Smooth muscle cell (in vitro differentiated cells): ENCODE data around the gene SMCO2. TPM values are rescaled to one million over a fixed set of nuclear protein-coding genes. Genes with fewer than 3 reads are reported as not detected.

ENCODE experiments used
- DNase-seq: peaks from one replicate; lab custom pipeline; 2025; ENCODE audit not compliant: unreplicated experiment; lab: John Stamatoyannopoulos, UW
- H2AFZ ChIP-seq: fragments of 200-600 bp; sonication (generic); 2 replicates; pipeline ENCODE4 v1.6.0; 2016; ENCODE audit warnings: antibody characterized with exemption, low read depth, mild to moderate bottlenecking
- H3F3A ChIP-seq: fragments of 200-600 bp; sonication (generic); 2 replicates; pipeline ENCODE4 v1.6.0; 2017; ENCODE audit warnings: antibody characterized with exemption, low read depth
- H3K27ac ChIP-seq: fragments of 200-600 bp; sonication (generic); 2 replicates; pipeline ENCODE4 v1.5.1; 2016; ENCODE audit warnings: low read depth, mild to moderate bottlenecking
- H3K27me3 ChIP-seq: fragments of 200-600 bp; sonication (generic); 2 replicates; pipeline ENCODE4 v1.6.1; 2016; ENCODE audit warnings: low read depth, mild to moderate bottlenecking
- H3K36me3 ChIP-seq: fragments of 200-600 bp; sonication (generic); 2 replicates; pipeline ENCODE4 v1.5.1; 2016; ENCODE audit warnings: low read depth
- H3K4me1 ChIP-seq: fragments of 200-600 bp; sonication (generic); 2 replicates; pipeline ENCODE4 v1.5.1; 2016; ENCODE audit warnings: low read depth
- H3K4me2 ChIP-seq: fragments of 200-600 bp; sonication (generic); 2 replicates; pipeline ENCODE4 v1.6.0; 2016; ENCODE audit warnings: mild to moderate bottlenecking
- H3K4me3 ChIP-seq: fragments of 200-600 bp; sonication (generic); 2 replicates; pipeline ENCODE4 v1.5.1; 2016; ENCODE audit warnings: mild to moderate bottlenecking
- H3K79me2 ChIP-seq: fragments of 200-600 bp; sonication (generic); 2 replicates; pipeline ENCODE4 v1.6.0; 2016; ENCODE audit warnings: low read depth, mild to moderate bottlenecking
- H3K9ac ChIP-seq: fragments of 200-600 bp; sonication (generic); 2 replicates; pipeline ENCODE4 v1.6.0; 2016; ENCODE audit warnings: low read depth
- H3K9me3 ChIP-seq: fragments of 200-600 bp; sonication (generic); replicated peaks from 2 replicates; pipeline ENCODE4 v1.5.1; 2016; ENCODE audit warnings: low read depth
- H4K20me1 ChIP-seq: fragments of 200-600 bp; sonication (generic); 2 replicates; pipeline ENCODE4 v1.6.0; 2016; ENCODE audit warnings: low read depth
- CTCF ChIP-seq: fragments of 200-600 bp; sonication (generic); IDR thresholded peaks from 2 replicates; pipeline ENCODE4 v1.5.1; 2017; ENCODE audit warnings: borderline replicate concordance, mild to moderate bottlenecking, antibody characterized with exemption; ENCODE audit not compliant: insufficient read depth, poor library complexity, severe bottlenecking
- WGBS: methylation state at CpG from one replicate; pipeline ENCODE4 v1.1.7; 2016; ENCODE audit warnings: low lambda C conversion rate; 5-methylcytosine and 5-hydroxymethylcytosine counted together
- polyA plus RNA-seq: library from polyadenylated mRNA; unstranded; fragments of >200 nt; fragmentation: Nextera tagmentation; extraction: Ambion mirVana; gene quantifications from 2 replicates; pipeline ENCODE4 v1.2.1, GENCODE V29; 2016
- total RNA-seq: library from RNA; depleted of rRNA; stranded (reverse); fragments of >200 nt; gene quantifications from 2 replicates; pipeline ENCODE4 v1.2.3, GENCODE V29; 2014

SMCO2 gene
- total and polyA plus RNA-seq, 2 experiments from 2014 or later, result not detected

GRCh38 chr12:27549236-27549800 is 102.8 kb downstream of the SMCO2 start:
- 25% methylated on average over 8 of the region's 8 CpGs for WGBS
- DNase-seq, result no peak
- Histone ChIP-seq H3F3A (peaks cover 42% of the 10 kb centered on the region), H3K4me1 (peaks cover 32% of the 10 kb centered on the region), H3K9me3 (no peaks in the 10 kb centered on the region), H3K4me2 (peak overlapping the region; percentile 75), H3K27me3 (no peaks in the 10 kb centered on the region), H3K9ac (no peak overlapping the region), H3K79me2 (peaks cover 85% of the 10 kb centered on the region), H3K27ac (peak overlapping the region; percentile 88), H2AFZ (no peak overlapping the region), H3K4me3 (no peak overlapping the region), H4K20me1 (peaks cover 62% of the 10 kb centered on the region), H3K36me3 (no peaks in the 10 kb centered on the region)
- no peak for TF ChIP-seq CTCF

GRCh38 chr12:27549801-27550652 is 103.5 kb downstream of the SMCO2 start:
- Histone ChIP-seq H3K27me3 (no peaks in the 10 kb centered on the region), H2AFZ (no peak overlapping the region), H3K79me2 (peaks cover 82% of the 10 kb centered on the region), H4K20me1 (peaks cover 69% of the 10 kb centered on the region), H3F3A (peaks cover 47% of the 10 kb centered on the region), H3K27ac (peak overlapping the region; percentile 88), H3K4me3 (no peak overlapping the region), H3K4me2 (peak overlapping the region; percentile 75), H3K36me3 (no peaks in the 10 kb centered on the region), H3K9me3 (no peaks in the 10 kb centered on the region), H3K4me1 (peaks cover 35% of the 10 kb centered on the region), H3K9ac (peak overlapping the region; percentile 8)
- WGBS, result 20% methylated on average over 12 of the region's 12 CpGs
- DNase-seq, result no peak
- no peak for TF ChIP-seq CTCF

- Histone ChIP-seq H3K4me1 (peaks cover 40% of the 10 kb centered on the region), H3K9ac (no peak overlapping the region), H3K27me3 (no peaks in the 10 kb centered on the region), H3F3A (peaks cover 51% of the 10 kb centered on the region), H3K4me2 (peak overlapping the region; percentile 75), H3K79me2 (peaks cover 82% of the 10 kb centered on the region), H3K9me3 (no peaks in the 10 kb centered on the region), H4K20me1 (peaks cover 74% of the 10 kb centered on the region), H3K27ac (peak overlapping the region; percentile 88), H3K36me3 (no peaks in the 10 kb centered on the region), H2AFZ (no peak overlapping the region), H3K4me3 (no peak overlapping the region)
- DNase-seq, result no peak
- no peak for TF ChIP-seq CTCF
- whole genome bisulfite sequencing, result 59% methylated on average over 4 of the region's 4 CpGs
Measured at GRCh38 chr12:27550653-27550975, 104.1 kb downstream of the SMCO2 start.
